Activated T-cell treated with anti-CD3 and anti-CD28 coated beads, Interleukin-2, amount 50 U/mL, for 4 hours (primary cell): ENCODE data around the gene SUPT20HL2. TPM values are rescaled to one million over a fixed set of nuclear protein-coding genes. Genes with fewer than 3 reads are reported as not detected.
"Not testable (repeated sequence)": the region's sequence is repeated elsewhere in the genome, so short reads cannot be mapped to it uniquely, and the experiment has no call there.

Experiments
- ATAC-seq, 2 donors: fragments of 200-7000 bp; cut with Tn5 transposase; one replicate each; pipeline ENCODE4 v1.10.0; 2021
- DNase-seq: peaks from one replicate; pipeline ENCODE4 v3.0.0-alpha.2; 2020
- H3K27me3 Mint-ChIP-seq: one replicate; pipeline ENCODE4 v1.8.0; 2021; ENCODE audit warnings: low read depth, mixed read lengths
- H3K36me3 Mint-ChIP-seq: one replicate; pipeline ENCODE4 v1.8.0; 2022; ENCODE audit warnings: mixed read lengths; ENCODE audit not compliant: insufficient read depth
- H3K4me1 Mint-ChIP-seq: one replicate; pipeline ENCODE4 v1.8.0; 2021; ENCODE audit warnings: low read depth, mixed read lengths
- H3K4me3 Mint-ChIP-seq: one replicate; pipeline ENCODE4 v1.8.0; 2021; ENCODE audit warnings: mild to moderate bottlenecking, moderate library complexity, mixed read lengths
- H3K9me3 Mint-ChIP-seq: one replicate; pipeline ENCODE4 v1.8.0; 2021; ENCODE audit warnings: mixed read lengths
- total RNA-seq, 3 donors: library from RNA; stranded (reverse); gene quantifications; one replicate each; pipeline ENCODE4 v1.2.1, GENCODE V29; 2021

Gene SUPT20HL2
- total RNA-seq, 3 donors from 2014 or later, result not detected

- Mint-ChIP-seq H3K4me1 (no peaks in the 10 kb centered on the region), H3K27me3 (peaks cover 10% of the 10 kb centered on the region), H3K9me3 (no peaks in the 10 kb centered on the region), H3K4me3 (no peak overlapping the region), H3K36me3 (no peaks in the 10 kb centered on the region)
- DNase-seq (no peak), ATAC-seq (no peak)
Observed at GRCh38 chrX:24325231-24325630, 11.4 kb upstream of the SUPT20HL2 start.

GRCh38 chrX:24321741-24322395 is 8.0 kb upstream of the SUPT20HL2 start:
- ATAC-seq (no peak), DNase-seq (no peak)
- Mint-ChIP-seq H3K4me3 (no peak overlapping the region), H3K9me3 (no peaks in the 10 kb centered on the region), H3K4me1 (no peaks in the 10 kb centered on the region), H3K27me3 (peaks cover 8% of the 10 kb centered on the region), H3K36me3 (no peaks in the 10 kb centered on the region)

- no peaks in the 10 kb centered on the region for H3K27me3 Mint-ChIP-seq
- no peaks in the 10 kb centered on the region for H3K4me1 Mint-ChIP-seq
- no peak overlapping the region for H3K4me3 Mint-ChIP-seq
- DNase-seq (no peak), ATAC-seq (no peak)
- H3K36me3 Mint-ChIP-seq, result no peaks in the 10 kb centered on the region
- no peaks in the 10 kb centered on the region for H3K9me3 Mint-ChIP-seq
Observed at GRCh38 chrX:24317567-24317966, 3.7 kb upstream of the SUPT20HL2 start.

GRCh38 chrX:24316111-24316510 is 2.2 kb upstream of the SUPT20HL2 start:
- DNase-seq (no peak), ATAC-seq (no peak)
- Mint-ChIP-seq H3K9me3 (no peaks in the 10 kb centered on the region), H3K4me1 (no peaks in the 10 kb centered on the region), H3K36me3 (no peaks in the 10 kb centered on the region), H3K27me3 (no peaks in the 10 kb centered on the region), H3K4me3 (no peak overlapping the region)

- H3K36me3 Mint-ChIP-seq, DNase-seq, H3K4me3 Mint-ChIP-seq, H3K9me3 Mint-ChIP-seq, ATAC-seq, H3K4me1 Mint-ChIP-seq, H3K27me3 Mint-ChIP-seq: not testable (repeated sequence)
Observed at GRCh38 chrX:24312249-24312607, 1.6 kb downstream of the SUPT20HL2 start.

- ATAC-seq, result not testable (repeated sequence)
Observed at GRCh38 chrX:24311507-24312248, 2.2 kb downstream of the SUPT20HL2 start.

GRCh38 chrX:24310916-24311315 is 3.0 kb downstream of the SUPT20HL2 start:
- H3K36me3 Mint-ChIP-seq, H3K4me1 Mint-ChIP-seq, H3K4me3 Mint-ChIP-seq, H3K27me3 Mint-ChIP-seq, H3K9me3 Mint-ChIP-seq, DNase-seq, ATAC-seq: not testable (repeated sequence)

More at GRCh38 chrX:24311507-24312248, 2.2 kb downstream of the SUPT20HL2 start:
- not testable (repeated sequence) for H3K36me3 Mint-ChIP-seq, H3K4me3 Mint-ChIP-seq, H3K4me1 Mint-ChIP-seq, H3K9me3 Mint-ChIP-seq, DNase-seq, H3K27me3 Mint-ChIP-seq

- not testable (repeated sequence) for H3K4me3 Mint-ChIP-seq, H3K9me3 Mint-ChIP-seq, DNase-seq, H3K4me1 Mint-ChIP-seq, H3K36me3 Mint-ChIP-seq, H3K27me3 Mint-ChIP-seq, ATAC-seq
Observed at GRCh38 chrX:24309580-24310374, 4.1 kb downstream of the SUPT20HL2 start.

GRCh38 chrX:24308803-24309202 is 5.1 kb downstream of the SUPT20HL2 start:
- ATAC-seq, result peak; percentile 34 to 41
- not testable (repeated sequence) for H3K4me3 Mint-ChIP-seq, H3K4me1 Mint-ChIP-seq, H3K36me3 Mint-ChIP-seq, H3K9me3 Mint-ChIP-seq, H3K27me3 Mint-ChIP-seq, DNase-seq

GRCh38 chrX:24306440-24306839 is 7.4 kb downstream of the SUPT20HL2 start:
- Mint-ChIP-seq H3K4me3 (no peak overlapping the region), H3K36me3 (no peaks in the 10 kb centered on the region), H3K27me3 (no peaks in the 10 kb centered on the region), H3K4me1 (no peaks in the 10 kb centered on the region), H3K9me3 (no peaks in the 10 kb centered on the region)
- DNase-seq (no peak), ATAC-seq (no peak)

- H3K36me3 Mint-ChIP-seq, result no peaks in the 10 kb centered on the region
- no peaks in the 10 kb centered on the region for H3K4me1 Mint-ChIP-seq
- H3K27me3 Mint-ChIP-seq, result no peaks in the 10 kb centered on the region
- H3K9me3 Mint-ChIP-seq, result no peaks in the 10 kb centered on the region
- DNase-seq (no peak), ATAC-seq (no peak)
- no peak overlapping the region for H3K4me3 Mint-ChIP-seq
Observed at GRCh38 chrX:24305905-24306304, 8.0 kb downstream of the SUPT20HL2 start.

- H3K27me3 Mint-ChIP-seq, result no peaks in the 10 kb centered on the region
- DNase-seq, result no peak
- H3K9me3 Mint-ChIP-seq, result no peaks in the 10 kb centered on the region
- H3K4me1 Mint-ChIP-seq, result no peaks in the 10 kb centered on the region
- no peaks in the 10 kb centered on the region for H3K36me3 Mint-ChIP-seq
- ATAC-seq, result no peak
- no peak overlapping the region for H3K4me3 Mint-ChIP-seq
Observed at GRCh38 chrX:24301806-24302205, 12.1 kb downstream of the SUPT20HL2 start.

GRCh38 chrX:24301060-24301459 is 12.8 kb downstream of the SUPT20HL2 start:
- H3K27me3 Mint-ChIP-seq, result no peaks in the 10 kb centered on the region
- DNase-seq (no peak), ATAC-seq (no peak)
- no peaks in the 10 kb centered on the region for H3K36me3 Mint-ChIP-seq
- H3K9me3 Mint-ChIP-seq, result no peaks in the 10 kb centered on the region
- H3K4me1 Mint-ChIP-seq, result no peaks in the 10 kb centered on the region
- no peak overlapping the region for H3K4me3 Mint-ChIP-seq

- Mint-ChIP-seq H3K4me3 (no peak overlapping the region), H3K27me3 (peaks cover 3% of the 10 kb centered on the region), H3K9me3 (no peaks in the 10 kb centered on the region), H3K36me3 (no peaks in the 10 kb centered on the region), H3K4me1 (no peaks in the 10 kb centered on the region)
- DNase-seq (no peak), ATAC-seq (no peak)
Observed at GRCh38 chrX:24298191-24298590, 15.7 kb downstream of the SUPT20HL2 start.

- no peak for DNase-seq
- no peak for ATAC-seq
- Mint-ChIP-seq H3K4me3 (no peak overlapping the region), H3K4me1 (no peaks in the 10 kb centered on the region), H3K9me3 (no peaks in the 10 kb centered on the region), H3K36me3 (no peaks in the 10 kb centered on the region), H3K27me3 (peaks cover 3% of the 10 kb centered on the region)
Observed at GRCh38 chrX:24294619-24295018, 19.2 kb downstream of the SUPT20HL2 start.
